HG03066 (cell line): Measurements from ENCODE around the gene WHRN.

Experiments
- ATAC-seq: cut with Tn5 transposase; IDR thresholded peaks from one replicate; pipeline ENCODE4 v1.9.1; 2021; ENCODE audit warnings: low read depth; ENCODE audit not compliant: unreplicated experiment

WHRN gene

DNA sequence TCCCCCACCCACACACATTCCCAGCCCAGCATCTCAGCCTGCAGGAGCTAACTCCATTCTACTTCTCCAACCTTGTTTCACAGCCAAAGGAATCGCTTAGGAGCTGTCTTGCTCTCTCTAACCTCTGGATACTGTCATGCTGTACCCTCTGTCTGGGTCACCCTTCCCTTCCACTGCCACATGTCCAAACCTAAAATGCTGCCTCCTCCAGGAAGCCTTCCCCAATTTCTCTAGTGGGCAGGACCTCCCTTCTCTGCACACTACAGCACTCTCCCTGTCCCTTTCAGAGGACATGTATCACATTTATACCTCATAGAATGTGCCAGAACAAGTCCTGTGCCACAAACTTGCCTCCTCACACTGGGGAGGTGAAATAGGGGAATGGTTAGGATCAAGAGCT is 30.8 kb downstream of the WHRN start:
- ATAC-seq: no peak

DNA sequence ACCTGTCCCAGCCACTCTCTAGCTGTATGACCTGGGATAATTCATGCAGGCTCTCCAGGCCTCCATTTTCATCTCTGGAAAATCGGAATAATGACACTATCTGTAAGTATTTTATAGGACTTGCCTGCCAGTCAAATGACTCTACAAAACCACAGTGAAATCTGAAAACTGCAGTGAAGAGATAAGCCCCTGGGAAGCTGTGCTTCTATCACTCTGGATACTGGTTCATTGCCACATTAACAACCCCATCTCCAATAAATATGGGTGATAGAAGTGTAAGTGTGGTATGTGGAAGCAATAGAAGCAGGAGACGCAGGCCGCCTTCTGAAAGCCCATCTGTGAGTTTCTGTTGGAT is 31.8 kb downstream of the WHRN start:
- no peak for ATAC-seq

DNA sequence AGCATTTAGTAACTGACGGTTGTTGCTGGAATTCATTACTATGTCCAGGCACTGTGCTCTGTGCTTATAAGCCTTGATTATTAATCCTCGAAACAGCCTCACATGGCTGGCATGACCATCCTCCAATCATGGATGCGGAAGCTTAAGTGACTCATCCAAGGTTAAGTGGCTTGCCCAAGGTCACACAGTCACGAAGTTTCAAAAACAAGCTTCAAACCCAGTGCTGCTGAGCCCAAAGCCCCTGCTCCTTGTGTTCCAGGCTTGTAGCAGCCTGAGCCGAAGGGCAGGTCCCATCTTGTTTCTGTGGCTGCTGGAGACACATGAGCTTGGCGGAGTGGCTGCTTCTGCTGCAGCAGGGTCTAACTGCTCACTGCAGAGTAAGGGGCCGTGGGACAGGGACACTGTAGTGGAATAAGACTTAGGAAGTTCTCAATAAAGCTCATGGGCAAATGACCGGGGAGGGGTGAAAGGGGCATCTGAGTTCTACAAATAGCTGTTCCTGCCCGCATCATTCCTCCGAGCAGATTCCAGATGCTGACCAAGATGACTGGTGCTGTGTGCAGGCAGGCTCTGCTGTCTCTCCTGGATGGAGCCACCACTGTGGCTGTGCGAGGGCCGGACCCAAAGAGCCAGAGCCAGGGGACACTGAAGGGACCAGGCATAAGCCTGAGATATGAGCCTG is 32.4 kb downstream of the WHRN start:
- no peak for ATAC-seq

DNA sequence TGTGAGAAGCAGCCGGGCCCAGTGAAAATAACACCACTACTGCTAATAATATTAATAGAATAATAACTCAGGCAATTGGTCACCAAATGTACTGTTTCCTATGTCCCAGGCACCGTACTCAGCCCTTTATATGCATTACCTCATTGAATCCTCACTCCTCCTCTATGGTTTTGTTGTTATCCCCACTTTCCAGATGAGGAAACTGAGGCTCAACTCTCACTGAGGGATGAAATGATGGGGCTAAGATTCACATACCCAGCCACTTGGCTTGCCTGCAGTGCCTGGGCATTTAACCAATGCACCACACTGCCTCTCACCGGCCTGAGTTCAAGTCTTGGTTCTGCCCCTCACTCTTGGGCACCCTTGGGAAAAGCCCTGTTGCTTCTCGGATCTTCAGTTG is 34.1 kb downstream of the WHRN start:
- no peak for ATAC-seq

DNA sequence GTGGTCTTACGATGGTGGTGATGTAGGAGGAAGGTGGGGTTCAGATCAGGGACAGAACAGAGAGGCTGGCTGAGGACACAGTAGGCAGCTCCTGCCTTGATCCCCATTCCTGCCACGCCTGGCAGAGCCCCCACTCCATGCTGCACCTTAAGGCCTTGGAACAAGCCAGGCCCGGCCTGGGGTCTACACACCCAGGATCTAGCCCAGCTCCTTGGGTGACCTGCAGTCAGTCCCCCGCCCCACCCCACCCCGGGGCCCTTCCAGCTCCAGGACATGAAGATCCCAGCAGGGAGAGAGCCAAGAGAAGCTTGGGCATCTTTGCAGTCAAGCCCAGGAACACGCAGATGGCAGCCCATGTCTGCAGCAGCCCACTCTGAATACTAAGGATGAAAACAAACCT is 34.7 kb downstream of the WHRN start:
- ATAC-seq: no peak

DNA sequence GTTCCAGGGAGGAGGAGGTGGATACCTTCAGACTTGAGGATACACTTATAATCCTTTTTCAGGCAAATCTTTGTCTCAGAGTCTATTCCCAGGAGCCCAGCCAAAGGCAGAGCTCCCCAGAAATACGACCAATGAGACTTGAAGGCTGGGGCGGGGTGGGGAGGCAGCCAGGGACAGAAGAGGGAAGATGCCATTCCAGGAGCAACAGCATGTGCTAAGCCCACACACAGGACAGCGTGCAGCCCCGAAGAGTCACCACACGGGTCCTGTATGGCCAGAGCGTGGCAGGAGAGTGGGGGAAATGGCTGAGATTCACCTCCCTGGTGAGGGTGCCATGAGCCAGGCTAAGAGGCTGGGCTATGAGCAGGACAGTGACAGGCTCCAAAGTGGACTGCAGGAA is 35.2 kb downstream of the WHRN start:
- ATAC-seq: no peak

DNA sequence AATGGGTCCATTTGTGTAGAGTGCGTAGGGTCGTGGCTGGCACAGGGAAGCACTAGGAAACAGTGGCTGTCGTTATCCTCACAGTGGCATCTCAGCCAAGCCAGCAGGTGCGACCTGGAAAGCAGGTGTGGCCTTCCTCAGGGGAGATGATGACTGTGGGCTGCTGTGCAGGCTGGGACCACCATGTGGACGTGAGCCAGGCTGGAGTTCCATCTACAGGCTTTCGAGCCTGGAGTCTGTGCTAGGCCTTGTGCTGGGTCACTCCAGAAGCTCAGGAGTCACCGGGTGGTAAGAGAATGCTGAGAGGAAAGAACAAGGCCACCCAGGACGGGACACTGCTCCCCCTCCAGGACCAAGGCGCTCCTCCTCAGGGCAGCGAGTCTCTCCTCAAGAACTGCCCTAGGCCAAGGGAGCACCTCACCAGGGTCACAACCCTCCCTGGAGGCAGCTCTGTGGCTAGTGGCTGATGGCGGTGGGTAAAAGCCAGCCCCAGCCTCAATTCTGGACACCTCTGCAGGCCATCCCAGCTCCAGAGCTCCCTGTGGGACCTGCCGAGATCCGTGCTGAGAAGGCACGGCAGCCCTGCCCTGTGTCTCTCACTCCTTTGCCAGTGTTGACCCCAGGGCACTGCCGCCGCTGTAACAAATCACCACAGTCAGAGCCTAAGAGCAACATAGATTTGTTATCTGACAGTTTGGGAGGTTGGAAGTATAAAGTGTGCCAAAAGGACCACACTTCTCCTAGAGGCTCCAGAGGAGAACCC is 36.0 kb downstream of the WHRN start:
- no peak for ATAC-seq

DNA sequence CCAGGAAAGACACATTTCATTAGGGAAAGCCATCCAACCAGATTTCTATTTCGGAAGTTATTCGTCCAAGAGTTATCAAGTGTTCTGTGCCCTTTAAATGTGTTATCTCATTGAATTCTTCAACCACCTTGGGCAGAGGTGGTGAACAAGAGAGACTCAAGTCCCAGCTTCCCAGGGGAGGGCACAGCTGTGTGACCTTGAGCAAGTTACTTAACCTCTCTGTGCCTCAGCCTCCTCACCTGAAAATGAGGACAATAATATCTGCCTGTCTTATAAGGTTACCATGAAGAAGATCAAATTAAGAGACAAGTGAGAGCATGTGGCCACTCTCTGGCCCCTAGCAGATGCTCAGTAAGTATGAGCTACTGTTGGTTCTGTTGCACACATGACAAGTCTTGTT is 37.4 kb downstream of the WHRN start:
- no peak for ATAC-seq

DNA sequence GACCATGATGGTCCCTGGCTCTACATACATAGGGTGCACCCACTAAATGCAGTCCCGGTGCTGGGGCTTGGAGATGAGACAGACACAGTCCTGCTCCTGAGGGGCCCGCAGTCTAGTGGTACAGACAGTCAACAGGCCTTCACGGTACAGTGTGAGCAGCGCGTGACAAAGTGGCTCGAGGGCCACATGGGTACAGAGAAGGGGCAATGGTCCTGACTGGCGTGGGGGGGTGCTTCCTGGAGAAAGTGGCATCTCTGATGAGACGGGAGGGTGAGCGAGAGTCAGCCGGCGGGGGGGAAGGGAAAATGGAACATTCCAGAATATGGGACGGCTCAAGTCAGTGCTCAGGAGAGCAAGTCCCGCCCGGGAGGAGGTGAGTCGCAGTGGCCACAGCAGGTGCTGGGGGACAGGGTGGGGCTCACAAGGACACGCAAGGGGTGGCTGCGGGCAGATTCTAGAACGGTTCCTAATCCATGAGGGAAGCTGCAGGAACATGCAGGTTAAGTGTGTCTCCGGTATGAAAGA is 38.0 kb downstream of the WHRN start:
- no peak for ATAC-seq

DNA sequence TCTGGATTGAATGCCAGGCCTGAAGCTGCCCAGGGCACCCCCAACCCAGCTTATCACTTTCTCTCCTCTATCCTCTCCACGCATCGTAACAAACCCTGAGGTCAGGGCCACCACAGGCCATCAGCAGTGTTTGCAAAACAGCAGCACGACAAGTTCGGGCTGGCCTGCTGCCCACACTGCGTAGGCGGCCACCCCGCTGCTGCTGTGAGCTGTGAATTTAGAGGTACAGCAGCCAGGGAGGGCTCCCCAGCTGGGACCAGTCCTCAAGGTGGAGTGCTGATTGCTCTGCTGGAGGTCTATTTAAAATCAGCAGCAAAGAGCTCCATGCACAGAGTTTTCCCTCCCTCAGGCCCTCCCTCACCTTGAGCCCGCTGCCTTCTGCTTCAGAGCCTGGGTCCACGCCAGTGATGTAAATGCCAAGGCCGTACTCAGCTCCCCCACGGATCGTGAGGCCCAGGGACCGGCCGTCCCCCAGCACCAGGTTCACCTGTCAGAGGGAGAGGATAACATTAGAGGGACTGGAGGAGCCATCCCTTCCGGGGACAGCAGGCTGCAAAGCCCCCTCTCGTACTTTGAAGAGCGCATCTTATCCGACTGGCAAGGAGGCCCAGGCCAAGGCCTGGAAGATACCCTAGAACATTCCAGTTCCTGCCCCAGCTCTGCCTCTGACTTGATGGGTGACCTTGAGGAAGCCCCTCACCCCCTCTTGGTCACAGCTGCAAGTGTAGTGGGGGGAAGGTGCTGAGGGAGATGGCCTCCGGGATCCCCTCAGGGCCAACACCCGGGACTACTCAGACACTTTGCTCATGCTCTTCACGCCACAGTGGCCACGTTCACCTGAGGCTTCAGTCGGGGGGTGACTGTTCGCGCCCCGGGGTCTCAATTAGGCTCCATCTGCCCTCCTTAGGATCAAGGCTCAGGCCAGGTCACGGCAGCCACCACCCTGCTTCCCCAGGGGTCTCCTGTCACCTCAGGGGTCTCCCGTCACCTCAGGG is 39.1 kb downstream of the WHRN start:
- no peak for ATAC-seq

DNA sequence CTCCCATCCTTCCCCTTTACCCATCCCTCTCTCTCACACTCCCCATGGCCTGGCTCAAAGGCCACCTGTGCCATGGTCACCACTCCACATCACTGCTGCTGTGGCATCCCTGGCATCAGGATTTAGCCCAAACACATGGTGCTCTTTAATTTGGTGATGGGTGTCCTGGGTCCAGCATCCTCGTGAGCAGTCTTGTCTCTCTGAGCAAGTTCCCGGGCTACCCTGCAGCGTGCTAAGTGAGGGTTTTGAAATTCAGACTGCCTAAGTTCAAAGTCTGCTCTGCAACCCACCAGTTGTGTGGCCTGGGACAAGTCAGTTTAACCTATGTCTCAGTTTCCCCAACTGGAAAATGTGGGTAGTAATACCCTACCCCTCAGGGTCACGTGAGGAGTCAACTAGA is 39.9 kb downstream of the WHRN start:
- no peak for ATAC-seq

DNA sequence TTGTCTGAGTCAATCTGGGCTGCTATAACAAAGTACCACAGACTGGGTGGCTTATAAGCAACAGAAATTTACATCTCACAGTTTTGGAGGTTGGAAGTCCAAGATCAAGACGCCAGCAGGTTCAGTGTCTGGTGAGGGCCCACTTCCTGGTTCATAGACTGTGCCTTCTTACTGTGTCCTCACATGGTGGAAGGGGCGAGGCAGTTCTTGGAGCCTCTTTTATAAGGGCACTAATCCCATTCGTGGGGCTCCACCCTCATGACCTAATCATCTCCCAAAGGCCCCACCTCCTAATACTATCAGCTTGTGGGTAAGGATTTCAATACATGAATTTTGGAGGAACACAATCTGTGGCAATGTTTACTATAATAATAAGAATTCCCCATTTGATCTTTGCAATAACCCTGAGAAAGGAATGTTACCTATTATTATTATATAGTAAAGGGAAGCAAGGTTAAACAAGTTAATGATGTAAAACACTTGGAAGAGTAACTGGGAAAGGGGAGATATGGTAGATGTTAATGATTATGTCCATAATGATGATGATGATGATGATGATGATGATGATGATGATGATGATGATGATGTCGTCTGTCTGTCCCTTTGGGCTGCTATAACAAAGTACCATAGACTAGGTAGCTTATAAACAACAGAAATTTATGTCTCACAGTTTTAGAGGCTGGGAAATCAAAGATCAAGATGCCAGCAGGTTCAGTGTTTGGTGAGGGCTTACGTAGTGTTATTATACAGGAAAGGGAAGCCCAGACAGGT is 40.8 kb downstream of the WHRN start:
- no peak for ATAC-seq

DNA sequence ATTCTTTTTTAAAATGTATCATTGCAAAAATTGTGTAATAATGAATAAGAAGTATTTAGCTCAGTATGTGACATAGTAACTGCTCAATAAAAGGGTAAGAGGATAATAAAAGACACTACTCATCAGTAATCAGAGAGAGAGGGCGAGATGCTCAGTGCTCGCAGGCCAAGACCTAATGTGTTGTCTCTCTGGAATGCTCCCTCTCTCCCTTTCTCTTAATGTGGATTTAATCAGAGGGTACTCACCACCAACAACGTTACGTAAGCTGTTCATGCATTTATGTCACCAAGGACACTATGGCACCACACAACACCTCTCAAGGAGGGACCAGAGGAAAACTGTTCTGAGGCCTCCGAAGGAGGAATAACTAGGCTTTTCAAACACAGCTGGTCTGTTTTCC is 42.5 kb downstream of the WHRN start:
- ATAC-seq: no peak

DNA sequence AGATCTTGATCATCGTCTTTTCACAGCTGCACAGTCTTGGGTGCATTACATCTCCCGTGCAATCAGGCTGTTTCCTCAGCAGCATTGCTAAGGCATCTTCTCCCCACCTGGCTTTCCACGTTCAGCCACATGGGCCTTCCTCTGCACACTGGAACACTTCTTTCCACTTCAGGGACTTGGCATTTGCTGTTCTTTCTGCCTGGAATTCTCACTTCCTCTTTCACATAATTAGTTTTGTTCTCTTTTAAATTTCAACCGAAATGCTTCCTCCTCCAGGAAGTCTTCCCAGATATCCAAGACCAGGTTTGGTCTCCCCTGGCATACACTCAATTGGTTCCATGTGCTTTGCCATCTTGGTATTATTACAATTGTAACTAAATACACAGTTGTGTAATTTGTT is 43.8 kb downstream of the WHRN start:
- no peak for ATAC-seq

DNA sequence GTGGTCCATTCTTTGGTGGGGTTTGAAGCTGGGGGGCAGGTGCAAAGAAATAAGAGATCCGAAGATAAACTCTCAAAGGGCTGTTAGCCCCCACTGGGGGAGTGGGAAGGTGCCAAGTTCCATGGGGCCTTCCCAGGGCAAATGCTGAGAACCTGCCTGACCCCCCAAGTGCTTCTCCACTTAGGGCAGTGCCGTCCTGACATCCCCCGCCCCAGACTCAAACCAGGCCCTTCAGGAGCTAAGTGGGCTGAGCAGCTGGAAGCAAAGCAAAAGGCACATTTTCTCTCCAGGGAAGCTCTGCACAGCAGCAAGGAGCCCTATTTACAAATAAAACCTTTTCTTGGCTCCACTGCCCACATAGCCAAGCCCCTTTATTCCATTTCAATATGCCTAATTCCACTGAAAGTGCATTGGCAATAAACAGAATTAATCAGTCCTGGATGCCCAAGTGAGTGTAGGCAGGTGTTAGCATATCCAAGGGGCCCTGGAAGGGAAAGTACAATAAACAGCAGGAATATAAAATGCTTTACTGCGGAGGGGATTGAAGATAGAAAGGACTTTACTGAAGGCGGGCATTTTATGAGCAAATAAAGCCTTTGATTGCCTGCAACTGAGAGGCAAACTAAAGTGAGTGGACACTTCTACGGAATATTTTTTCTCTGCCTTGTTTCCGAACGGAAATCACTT is 44.6 kb downstream of the WHRN start:
- no peak for ATAC-seq

DNA sequence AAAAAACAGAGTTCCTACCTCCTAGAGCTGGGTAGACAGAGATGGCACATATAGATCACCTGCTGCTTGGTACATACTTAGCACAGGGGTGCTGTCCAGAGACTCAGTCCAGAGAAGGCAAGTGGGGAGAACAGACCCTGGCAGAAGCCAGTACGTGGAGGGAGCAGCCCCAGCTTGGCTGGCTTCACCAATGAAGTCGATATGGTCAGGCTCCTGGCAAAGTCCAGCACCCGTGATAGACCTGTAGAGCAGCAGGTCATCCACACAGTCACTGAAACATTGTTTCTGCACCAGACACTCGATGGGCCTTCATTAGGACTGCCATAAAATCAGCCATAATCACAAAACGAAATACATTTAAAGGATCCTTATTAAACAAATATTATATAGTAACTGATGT is 45.8 kb downstream of the WHRN start:
- no peak for ATAC-seq

DNA sequence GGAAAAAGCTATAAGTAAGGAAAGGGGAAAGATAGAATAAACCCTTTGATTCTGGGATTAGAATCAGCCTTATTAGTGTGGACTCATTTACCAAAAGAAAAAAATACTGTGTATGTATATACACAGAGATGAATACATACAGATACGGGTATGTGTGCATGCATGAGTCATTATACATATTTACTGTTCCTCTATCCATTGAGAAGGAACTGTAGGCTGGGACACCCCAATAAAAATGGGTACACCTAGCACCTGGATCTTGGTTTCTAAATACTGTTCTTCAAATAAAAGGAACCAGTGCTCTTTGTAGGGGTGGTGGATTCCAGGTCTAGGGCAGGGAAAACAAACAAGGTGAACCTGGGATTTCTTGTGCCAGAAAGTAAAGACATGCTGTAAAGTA is 48.3 kb downstream of the WHRN start:
- ATAC-seq: no peak

DNA sequence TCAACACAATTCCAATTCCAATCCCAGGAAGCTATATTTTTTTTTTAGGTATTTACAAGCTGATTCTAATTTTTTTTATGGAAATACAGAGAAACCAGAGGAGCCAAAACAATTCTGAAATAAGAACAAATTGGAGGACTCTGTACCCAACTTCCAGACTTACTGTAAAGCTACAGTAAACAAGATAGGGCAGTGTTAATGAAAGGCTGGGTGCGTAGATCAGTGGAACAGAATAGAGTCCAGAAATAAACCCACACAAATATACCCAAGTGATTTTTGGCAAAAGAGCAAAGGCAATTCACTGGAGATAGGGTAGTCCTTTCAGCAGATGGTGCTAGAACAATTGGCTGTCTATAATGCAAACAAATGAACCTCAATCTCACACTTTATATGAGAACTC is 50.6 kb downstream of the WHRN start:
- ATAC-seq: no peak

DNA sequence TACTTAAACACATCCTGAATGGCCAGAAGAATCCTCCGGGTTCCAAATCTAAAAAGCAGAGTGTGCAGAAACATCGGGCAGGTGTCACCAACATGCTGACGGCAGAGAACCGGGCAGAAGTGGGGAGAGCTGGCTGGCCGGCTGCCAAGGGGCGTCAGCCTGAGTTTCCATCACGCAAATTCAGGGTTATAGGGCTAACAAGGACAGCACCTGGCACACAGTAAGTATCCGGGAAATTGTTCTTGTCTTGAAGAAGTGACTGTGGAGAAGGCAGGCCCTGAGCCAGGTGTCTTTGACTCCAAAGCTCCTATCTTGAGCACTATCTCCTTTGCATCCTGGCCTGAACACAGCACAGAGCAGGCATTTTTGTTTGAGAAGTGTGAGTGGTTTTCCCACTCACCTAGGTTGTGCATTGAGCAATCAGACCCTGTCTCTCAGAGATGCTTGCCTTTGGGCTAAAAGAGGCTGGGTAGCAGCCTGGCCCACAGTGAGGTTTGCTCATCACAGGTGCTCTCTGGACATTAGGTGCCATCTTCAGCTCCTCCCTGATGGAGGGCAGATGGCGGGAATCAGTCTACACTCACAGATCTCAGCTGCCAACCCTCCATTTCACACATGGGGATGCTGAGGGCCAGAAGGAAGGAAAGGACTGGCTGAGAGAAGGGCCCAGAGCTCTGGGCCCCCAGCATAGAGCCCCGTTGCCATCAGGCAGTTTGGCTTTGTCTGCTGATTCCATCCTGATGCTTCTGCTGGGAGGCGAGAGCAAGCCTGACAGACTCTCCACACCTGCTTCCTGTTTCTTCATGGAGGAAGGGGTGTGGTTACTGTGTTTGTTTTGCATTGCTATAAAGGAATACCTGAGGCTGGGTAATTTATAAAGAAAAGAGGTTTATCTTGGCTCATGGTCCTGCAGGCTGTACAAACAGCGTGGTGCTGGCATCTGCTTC is 52.8 kb downstream of the WHRN start:
- no peak for ATAC-seq
